AG09319 (cell line): Measurements from ENCODE around the gene DRAP1.

Source experiments
- DNase-seq: peaks from one replicate; pipeline ENCODE4 v3.0.0-alpha.2; 2010; ENCODE audit warnings: low read depth; ENCODE audit errors: extremely low read depth
- TF ChIP-seq, protein P1 (sequence below): IDR thresholded peaks from 2 replicates; pipeline ENCODE4 v1.5.1; 2011; ENCODE audit warnings: low read depth, mild to moderate bottlenecking, inconsistent platforms, low read length, moderate library complexity

The DRAP1 gene

DNA sequence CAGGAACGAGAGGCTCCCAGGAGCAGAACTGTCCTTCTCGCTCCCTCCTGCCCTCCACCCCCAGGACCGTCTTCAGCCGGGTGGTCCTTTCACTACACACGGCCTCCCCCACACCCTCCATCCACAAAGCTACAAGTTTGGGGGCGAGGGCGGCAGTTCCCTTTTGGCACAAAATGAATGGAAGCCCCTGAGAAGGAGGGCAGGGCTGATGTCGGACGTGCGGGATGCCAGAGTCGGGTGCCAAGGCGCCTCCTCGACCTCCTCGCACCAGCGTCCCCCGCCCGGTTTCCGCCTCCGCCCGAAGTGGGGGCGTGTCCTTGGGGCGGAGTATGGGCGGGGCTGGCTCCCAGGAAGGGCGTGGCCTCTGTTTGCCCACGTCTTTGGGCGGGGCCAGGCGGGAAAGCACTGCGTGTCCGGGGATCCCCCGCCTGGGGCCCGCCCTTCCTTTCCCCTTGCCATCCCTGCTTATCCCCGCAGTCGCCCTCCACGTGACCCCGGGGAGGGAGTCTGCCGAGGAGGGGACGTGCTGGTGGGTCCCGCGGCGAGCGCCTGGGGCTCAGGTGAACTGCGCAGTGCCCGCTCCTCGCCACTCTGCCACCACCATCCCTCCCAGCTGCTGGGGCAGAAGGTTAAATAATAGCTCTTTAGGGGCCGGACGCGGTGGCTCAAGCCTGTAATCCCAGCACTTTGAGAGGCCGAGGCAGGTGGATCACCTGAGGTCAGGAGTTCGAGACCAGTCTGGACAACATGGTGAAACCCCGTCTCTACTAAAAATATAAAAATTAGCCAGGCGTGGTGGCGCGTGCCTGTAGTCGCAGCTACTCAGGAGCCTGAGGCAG lies 45.7 kb upstream of the DRAP1 start:
- TF ChIP-seq, protein P1, sequence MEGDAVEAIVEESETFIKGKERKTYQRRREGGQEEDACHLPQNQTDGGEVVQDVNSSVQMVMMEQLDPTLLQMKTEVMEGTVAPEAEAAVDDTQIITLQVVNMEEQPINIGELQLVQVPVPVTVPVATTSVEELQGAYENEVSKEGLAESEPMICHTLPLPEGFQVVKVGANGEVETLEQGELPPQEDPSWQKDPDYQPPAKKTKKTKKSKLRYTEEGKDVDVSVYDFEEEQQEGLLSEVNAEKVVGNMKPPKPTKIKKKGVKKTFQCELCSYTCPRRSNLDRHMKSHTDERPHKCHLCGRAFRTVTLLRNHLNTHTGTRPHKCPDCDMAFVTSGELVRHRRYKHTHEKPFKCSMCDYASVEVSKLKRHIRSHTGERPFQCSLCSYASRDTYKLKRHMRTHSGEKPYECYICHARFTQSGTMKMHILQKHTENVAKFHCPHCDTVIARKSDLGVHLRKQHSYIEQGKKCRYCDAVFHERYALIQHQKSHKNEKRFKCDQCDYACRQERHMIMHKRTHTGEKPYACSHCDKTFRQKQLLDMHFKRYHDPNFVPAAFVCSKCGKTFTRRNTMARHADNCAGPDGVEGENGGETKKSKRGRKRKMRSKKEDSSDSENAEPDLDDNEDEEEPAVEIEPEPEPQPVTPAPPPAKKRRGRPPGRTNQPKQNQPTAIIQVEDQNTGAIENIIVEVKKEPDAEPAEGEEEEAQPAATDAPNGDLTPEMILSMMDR = no peak
- DNase-seq = peak; percentile 83

DNA sequence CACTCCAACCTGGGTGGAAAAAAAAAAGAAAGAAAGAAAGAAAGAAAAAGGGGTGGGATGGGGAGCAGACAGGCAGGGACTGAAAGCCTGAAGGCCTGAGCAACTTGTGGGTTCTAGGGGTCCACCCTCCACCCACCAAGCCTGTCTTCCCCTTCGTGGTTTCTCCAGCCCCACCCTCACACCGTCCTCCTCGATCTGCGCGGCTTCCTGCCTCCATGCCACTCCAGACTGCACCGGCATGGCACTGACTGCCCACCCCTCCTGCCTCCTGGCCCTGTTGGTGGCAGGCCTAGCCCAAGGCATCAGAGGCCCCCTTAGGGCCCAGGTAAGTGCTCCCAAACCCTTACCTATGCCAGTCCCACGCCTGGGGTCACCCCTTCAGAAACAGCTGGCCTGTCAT lies 39.6 kb upstream of the DRAP1 start, which contains the start of gene CTSW:
Gene CTSW (plus strand): TSS at position 221 of the 400 bp plus-strand sequence. CDS start 18 bp downstream, at position 239.
- TF ChIP-seq, protein P1 = no peak
- no peak for DNase-seq

DNA sequence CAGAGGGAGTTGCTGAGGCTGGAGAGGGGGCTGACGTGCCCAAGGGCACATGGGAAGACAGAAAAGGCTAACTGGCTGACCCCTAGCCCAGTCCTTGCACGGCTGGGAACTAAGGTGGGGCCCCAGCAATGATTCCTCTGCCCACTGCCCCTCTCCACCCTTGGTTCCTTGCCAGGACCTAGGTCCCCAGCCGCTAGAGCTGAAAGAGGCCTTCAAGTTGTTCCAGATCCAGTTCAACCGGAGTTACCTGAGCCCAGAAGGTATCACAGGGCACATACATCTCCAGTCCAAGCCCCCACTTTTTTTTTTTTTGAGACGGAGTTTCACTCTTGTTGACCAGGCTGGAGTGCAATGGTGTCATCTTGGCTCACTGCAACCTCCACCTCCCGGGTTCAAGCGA lies 39.2 kb upstream of the DRAP1 start:
- TF ChIP-seq, protein P1 = no peak
- no peak for DNase-seq

DNA sequence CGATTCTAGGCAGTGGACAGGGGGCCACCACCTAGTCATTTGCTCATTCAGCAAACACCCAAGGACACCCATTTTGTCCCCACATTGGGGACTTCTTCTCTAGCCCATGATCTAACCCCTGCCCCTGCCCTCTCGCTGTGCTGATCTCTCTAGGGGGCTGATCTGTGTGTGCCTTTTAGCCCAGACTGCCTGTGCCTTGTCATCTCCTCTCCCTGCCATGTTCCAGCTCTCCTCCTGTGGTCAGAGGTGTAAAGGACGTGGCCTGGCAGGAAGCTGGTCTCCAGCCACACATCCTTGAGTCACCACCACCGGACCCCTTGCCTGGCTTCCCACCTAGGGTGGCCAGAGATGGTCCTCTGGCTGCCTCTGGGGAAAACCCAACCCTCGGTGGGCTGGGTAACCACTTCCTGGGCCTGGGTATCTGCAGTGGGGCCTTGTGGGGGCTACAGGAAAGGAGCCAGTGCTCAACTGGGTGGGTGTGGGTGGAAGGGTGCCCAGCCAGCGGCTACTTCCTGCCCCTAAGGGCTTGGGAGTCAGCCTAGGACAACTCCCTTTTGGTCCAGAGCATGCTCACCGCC lies 38.3 kb upstream of the DRAP1 start:
- no peak for DNase-seq
- TF ChIP-seq, protein P1 = no peak

DNA sequence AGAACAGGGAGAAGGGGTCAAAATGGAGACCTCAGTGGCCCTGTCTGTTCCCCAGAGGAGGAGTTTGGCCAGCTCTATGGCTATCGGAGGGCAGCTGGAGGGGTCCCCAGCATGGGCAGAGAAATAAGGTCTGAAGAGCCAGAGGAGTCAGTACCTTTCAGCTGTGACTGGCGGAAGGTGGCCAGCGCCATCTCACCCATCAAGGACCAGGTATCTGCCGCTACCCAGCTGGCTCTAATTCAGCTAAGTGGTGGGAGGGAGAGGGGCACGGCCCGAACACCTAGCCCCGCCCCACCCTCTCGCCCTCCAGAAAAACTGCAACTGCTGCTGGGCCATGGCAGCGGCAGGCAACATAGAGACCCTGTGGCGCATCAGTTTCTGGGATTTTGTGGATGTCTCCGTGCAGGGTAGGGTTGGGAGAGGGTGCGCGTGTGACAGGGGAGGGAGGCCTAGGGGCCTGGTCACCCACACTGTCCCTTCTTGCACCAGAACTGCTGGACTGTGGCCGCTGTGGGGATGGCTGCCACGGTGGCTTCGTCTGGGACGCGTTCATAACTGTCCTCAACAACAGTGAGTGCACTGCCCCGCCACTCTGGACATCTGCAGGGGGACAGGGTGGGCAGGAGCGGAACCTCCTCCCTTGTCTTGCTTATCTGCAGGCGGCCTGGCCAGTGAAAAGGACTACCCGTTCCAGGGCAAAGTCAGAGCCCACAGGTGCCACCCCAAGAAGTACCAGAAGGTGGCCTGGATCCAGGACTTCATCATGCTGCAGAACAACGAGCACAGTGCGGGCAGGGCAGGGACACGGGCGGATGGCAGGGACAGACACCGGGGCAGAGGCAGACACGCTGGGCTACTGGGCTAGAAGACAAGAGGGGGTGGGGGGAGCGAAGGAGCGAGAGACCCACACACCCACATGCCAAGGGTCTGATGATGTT lies 36.8 kb upstream of the DRAP1 start:
- TF ChIP-seq, protein P1 = no peak
- no peak for DNase-seq

DNA sequence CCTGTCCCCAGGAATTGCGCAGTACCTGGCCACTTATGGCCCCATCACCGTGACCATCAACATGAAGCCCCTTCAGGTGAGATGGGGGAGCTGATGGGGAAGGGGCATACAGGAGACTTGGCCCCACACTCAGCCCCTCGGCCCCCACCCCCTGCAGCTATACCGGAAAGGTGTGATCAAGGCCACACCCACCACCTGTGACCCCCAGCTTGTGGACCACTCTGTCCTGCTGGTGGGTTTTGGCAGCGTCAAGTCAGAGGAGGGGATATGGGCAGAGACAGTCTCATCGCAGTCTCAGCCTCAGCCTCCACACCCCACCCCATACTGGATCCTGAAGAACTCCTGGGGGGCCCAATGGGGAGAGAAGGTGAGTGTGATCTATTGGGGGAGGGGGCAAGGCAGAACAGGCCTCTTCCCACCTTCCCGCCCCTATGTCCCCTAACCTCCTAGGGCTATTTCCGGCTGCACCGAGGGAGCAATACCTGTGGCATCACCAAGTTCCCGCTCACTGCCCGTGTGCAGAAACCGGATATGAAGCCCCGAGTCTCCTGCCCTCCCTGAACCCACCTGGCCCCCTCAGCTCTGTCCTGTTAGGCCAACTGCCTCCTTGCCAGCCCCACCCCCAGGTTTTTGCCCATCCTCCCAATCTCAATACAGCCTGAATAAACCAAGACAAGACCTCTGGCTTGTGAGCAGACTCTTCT lies 36.0 kb upstream of the DRAP1 start:
- TF ChIP-seq, protein P1 = no peak

More for the DNA sequence above, 36.0 kb upstream of the DRAP1 start:
- no peak for DNase-seq
